Adrenal gland (tissue), 5 donors: ENCODE data around the gene FAM110A.
A peak's percentile ranks its signal among the peaks of the same experiment; 100 is the strongest.

Experiments used
- CTCF ChIP-seq, 6 experiments: fragments of 450-650 bp in 4 of 6; fragments of 200-600 bp in 2 of 6; sonication (generic) in 1 of 6; IDR thresholded peaks; 1 replicate in 5 of 6; 2 replicates in 1 of 6; pipeline versions ENCODE4 v1.5.1 to v1.8.0; 2016 to 2021; ENCODE audit warnings: antibody characterized with exemption in 6 of 6, mild to moderate bottlenecking in 2 of 6, moderate library complexity in 1 of 6
- POLR2A ChIP-seq, 2 donors: fragments of 450-650 bp; IDR thresholded peaks; one replicate each; pipeline ENCODE4 v1.6.1; 2017; ENCODE audit warnings: antibody characterized with exemption in 2 of 2, mild to moderate bottlenecking in 2 of 2, moderate library complexity in 1 of 2
- donor health status: DM: no; HTN: no; CAD: no.

DNA sequence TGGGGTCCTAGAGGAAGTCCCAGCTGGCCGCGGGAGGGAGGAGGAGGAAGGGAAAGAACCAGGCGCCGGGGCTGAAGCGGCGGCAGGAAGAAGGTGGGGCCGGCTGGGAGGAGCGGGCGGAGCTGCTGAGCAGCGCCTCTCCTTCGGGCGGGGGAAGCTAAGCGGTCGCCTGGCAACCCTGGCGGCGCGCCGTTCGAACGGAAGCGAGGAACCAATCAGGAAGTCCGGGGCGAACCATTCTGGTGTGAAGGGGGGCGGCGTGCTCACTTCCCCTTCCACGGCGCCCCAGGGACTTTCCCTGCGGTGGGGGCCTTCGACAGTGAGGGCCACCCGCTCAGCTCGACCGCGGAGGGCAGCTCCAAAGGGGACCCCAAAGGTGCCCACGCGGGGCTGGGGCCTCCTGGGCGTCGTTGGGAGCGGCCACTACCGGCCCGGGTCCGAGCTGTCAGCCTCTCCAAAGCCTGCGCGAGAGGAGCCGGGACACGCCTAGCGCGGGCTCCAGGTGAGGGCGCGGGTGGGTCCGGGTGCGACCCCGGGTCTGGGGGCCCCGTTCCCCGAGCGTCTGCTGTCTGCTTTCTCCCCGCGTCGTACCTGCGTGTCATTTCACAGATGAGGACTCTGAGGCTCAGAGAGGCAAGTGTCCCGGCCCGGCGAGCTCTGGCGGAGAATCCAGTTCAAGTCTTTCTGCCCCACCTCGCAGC lies at the start of gene FAM110A:
- TF ChIP-seq CTCF (IDR thresholded peaks at IDR 0.05), result no peak
- peak in 1 of 2 donors; percentile 27 for TF ChIP-seq POLR2A (IDR thresholded peaks at IDR 0.05)
